Skin of body (tissue), 2 donors: ENCODE data around the gene SPO11. TPM values are rescaled to one million over a fixed set of nuclear protein-coding genes. Genes with fewer than 3 reads are reported as not detected.

Source experiments
- DNase-seq: peaks from one replicate; lab custom pipeline; 2025; lab: John Stamatoyannopoulos, UW
- total RNA-seq: library from RNA; depleted of rRNA; stranded (reverse); fragments of >200 nt; gene quantifications from one replicate; pipeline ENCODE4 v1.2.3, GENCODE V29; 2014

SPO11 gene, protein sequence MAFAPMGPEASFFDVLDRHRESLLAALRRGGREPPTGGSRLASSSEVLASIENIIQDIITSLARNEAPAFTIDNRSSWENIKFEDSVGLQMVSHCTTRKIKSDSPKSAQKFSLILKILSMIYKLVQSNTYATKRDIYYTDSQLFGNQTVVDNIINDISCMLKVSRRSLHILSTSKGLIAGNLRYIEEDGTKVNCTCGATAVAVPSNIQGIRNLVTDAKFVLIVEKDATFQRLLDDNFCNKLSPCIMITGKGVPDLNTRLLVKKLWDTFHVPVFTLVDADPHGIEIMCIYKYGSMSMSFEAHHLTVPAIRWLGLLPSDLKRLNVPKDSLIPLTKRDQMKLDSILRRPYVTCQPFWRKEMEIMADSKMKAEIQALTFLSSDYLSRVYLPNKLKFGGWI
- total RNA-seq: not detected

DNA sequence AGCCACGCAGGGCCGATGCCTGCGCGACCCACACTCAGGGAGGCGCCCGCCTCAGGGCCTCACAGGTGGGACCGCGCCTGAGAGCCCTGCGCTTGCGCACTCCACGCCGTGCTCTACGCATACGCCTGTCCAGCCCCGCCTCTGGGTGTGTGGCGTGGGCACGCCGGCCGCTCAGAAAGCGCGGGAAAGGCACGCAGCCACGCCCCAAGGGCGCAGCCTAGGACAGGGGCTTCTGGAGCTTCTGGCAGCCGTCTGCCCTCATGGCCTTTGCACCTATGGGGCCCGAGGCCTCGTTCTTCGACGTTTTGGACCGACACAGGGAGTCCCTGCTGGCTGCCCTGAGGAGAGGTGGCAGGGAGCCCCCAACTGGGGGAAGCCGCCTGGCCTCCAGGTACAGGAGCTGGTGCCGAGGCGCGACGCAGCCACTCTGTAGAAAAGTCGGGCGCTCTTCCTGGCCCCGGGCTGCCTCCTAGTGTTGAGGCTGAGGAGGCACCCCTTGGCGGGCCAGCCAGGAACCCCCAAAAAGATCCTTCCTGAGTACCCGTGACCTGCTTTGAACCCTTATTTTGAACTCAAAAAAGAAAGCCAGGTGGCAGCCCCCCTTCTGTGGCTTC is at the start of gene SPO11:
Gene SPO11, plus strand, starts transcription at position 196 of the 614 bp plus-strand sequence. Its CDS starts 65 bp downstream, at position 261.
- DNase-seq: no peak

DNA sequence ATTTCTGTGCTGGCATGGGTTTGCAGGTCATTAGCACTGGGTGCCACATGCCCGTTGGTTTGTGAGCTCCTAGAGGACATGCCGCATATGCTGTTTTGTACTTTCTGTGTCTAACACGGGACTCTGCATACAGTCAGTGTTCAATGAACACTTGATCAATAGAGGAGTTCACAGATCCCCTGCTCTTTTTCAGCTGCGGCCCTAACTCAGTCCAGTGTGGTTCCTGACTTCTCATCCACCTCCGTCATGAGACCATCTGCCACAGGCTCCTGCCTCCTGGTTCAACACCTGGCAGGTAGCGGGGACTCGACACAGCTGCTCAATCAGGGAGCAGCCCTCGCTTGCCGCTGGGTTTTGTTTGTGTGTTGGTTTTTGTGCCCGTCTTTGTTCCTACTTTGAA is 49.4 kb upstream of the SPO11 start:
- no peak for DNase-seq

DNA sequence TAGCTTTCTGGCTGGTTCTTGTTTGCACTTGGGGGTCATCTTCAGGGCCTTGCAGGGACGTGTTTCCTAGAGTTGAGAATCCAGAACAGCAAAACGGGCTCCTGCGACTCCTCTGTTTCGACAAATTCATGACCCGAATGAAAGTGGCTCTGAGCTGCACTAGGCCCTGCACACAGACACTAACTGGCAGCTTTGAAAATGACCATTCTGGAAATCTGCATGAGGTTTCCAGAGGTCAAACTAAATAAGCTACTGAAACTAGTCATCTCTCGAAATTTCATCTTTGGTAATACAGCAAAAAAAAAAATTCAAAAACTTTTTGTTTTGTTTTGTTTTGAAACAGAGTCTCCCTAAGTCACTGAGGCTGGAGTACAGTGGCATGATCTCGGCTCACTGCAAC is 47.7 kb upstream of the SPO11 start:
- no peak for DNase-seq

DNA sequence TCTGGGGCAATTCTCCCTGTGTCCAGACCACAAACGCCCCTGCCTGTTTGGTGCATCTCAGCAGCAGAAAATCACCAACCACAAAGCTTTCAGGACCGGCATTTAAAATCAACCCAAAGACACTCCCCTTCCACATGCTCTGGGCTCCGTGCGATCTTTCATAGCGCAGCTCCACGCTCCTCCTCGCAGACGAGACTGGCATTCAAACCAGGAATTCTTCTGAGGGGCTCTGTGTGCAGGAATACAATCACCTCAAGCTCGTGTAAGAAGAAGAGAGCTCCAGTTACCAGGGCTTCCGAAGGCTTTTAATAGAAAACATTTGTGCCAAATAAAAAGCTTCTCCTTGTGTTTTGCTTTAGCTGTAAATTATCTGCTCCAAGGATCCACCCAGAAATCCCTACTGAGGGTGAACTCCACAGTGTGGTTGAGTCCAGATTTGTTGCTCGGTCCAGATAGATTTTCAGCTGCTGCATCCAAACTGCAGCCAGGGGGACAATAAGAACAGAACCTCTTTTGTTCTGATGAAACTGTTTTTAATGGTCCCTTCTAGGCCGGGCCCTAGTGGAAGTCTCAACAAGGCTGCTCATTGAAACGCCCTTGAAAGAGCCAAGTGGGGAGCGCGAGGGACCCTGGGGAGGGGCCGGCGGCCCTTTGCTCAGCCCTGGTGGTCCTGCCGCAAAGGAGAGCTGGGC is 46.8 kb upstream of the SPO11 start:
- DNase-seq: peak; percentile 69

DNA sequence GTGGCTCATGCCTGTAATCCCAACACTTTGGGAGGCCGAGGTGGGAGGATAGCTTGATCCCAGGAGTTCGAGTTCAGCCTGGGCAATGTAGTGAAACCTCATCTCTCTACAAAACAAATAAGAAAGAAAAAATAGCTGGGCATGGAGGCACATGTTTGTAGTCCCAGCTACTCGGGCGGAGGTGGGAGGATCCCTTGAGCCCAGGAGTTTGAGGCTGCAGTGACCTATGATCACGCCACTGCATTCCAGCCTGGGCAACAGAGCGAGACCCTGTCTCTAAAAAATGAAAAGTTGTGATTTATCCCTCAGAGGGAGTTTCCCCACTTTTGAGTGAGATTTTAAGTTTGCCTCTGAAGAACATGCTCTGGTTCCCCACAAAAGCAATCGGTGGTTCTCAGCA is 45.7 kb upstream of the SPO11 start:
- no peak for DNase-seq

DNA sequence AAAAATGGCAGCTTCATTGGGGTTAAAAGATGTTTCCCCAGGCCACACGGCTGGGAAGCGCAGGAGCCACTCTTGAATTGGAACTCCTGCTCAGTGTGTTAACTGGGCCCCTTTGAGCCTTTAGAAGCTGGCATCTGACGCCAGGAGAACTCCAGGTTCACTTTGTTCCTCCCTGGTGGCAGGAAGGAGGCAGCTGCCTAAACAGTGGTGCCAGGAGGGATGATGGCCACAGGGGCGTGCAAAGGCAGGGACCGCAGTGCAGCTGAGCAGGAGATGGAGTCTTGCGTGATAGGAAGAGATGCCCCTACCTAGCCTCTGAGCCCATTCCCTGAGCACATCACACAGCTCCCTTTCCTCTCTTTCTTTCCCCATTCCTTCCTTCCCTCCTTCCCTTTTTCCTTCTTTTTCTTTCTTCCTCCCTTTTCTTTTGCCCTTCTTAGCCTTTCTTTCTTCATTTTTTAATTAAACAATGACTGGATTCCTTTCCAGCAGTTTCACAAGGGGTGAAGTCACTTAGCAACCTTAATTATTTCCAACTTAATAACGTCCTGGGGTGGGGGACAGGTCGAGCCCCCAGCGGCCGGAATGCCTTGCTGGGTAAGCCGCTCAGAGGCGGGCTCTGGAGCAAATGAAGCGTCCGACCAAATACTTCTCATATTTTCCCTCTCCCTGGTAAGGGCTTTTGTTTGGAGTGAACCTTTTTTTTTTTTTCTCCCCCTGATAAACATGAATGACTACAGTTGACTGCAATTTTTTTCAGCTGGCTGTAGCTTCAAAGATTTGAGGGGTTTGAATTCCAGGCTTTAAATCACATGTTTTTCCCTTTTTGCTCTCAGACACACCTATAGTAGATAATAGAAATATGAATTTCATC is 42.4 kb upstream of the SPO11 start:
- no peak for DNase-seq

DNA sequence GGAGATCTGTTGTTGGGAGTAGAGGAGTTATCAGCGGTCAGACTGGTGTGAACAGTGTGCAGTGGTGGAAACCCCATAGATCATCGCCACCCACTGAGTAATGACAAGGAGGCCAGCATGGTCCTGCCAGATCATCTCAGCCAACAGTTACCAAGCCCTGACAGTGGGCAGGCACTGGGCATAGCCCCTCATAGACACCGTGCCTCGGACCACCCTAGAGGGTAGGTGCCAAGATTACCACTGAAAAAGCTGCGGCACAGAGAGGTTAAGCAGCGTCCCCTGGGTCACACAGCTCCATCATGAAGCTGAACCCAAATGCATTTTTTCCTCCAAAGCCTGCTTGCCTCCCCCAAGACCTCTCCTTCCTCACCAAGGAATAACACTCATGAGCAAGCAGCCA is 41.7 kb upstream of the SPO11 start:
- DNase-seq: no peak

DNA sequence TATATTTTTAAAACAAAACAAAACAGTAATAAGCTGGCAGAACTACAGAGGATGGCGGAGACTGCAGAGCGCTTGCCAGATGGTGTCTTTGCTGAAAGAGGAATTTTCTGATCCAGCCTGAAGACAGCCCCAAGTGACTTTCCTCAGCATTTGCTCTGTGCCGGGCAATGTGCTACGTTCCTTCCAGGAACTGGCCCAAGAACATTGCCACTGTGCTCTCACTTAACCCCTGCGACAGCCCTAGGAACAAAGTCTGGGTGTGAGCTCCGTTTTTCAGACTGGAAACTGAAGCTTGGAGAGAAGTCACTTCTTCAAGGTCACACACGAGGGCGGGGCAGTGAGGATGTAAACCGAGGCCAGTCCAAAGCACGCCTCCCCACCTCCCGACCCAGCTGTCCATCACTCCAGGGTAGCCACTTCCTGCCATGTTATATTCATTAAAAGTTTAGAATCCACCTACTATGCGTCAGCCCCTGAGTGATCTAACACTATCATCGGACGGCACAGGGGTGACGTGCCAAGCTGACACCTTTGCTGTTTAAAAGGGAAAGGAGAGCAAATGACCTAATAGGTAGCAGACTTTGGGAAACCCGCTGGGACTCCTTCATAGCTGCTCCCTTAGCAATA is 40.8 kb upstream of the SPO11 start:
- DNase-seq: peak; percentile 25

DNA sequence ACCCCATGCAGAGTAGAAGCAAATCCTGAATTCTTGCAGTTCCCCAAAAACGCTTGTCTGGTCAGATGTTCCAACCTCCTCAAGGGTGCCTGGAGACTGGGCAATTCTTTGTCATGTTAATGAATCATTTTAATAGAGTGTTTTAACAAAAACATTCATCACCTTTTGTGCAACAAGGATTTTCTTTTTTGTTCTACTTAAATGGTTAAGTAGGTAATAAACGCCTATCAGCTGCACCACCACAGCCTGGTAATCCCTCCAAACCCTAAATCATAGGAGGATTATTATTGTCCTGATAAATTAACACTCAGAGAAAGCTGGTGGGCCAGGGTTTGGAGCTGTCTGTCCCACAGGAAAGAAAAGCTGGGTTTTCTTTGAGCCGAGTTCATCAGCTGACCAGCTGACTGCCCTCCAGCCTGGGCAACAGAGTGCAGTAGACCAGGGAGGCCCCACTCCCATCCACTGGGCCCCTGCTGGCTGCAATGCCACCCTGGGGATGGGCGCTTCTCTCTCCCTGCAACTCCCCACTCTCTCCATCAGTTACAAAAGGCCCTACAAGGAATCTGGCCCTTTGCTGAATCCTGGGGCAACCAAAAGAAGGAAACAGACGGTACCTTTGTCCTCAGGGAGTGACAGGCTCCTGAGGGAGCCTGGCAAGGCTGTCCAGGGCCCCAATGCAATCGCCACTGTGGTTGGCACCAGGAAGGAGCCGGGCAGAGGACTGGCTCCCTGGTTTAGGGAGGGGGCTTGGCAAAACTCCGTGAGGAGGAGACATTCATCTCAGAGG is 40.0 kb upstream of the SPO11 start:
- no peak for DNase-seq

DNA sequence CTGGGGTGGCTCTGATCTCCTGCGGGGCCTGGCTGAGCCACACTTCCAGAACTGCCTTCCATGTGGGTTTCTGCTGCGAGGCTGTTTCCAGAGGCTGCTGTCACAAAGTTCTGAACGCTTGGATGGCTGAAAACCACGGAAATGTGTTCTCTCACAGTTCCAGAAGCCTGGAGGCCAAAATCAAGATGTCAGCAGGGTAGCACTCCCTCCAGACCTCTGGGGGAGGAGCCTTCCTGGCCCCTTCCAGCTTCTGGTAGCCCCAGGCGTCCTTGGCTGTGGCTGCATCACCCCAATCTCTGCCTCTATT is 39.5 kb upstream of the SPO11 start:
- DNase-seq: no peak

DNA sequence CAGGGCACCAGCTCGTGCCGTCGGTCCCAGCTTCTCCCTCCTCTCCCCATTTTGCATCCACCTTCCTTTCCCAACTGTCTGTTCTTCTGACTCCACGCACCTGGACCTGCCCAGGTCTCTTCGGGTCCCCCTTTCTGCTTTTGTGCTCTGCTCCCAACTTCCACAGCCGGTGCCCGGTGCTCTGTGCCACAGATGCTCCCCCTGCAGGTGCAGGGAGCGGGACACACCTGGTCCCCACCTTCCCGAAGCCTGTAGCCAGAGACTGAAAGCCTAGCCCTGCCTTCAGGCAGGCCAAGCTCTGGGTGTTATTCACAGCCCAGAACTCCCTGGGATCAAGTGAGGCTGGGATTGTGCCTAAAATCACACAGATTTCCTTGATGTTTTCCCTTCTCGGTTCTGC is 38.6 kb upstream of the SPO11 start:
- no peak for DNase-seq

DNA sequence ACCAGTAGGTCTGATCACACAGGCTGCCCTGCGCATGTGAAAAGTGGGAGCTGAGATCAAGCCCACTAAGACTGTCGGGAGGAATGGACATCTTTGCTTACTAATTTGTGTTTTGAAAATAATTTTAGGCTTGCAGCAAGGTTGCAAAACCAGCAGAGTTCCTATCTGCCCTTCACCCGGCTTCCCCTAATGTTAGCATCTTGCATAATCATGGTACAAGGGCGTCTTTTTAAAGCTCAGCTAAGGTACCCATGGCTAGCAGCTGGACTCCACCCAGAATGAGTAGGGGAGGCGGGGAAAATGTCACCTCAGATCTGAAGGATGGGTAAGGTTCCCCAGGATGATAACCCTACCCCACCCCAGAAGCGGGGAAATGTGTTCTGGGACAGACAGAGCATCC is 37.9 kb upstream of the SPO11 start:
- DNase-seq: no peak

DNA sequence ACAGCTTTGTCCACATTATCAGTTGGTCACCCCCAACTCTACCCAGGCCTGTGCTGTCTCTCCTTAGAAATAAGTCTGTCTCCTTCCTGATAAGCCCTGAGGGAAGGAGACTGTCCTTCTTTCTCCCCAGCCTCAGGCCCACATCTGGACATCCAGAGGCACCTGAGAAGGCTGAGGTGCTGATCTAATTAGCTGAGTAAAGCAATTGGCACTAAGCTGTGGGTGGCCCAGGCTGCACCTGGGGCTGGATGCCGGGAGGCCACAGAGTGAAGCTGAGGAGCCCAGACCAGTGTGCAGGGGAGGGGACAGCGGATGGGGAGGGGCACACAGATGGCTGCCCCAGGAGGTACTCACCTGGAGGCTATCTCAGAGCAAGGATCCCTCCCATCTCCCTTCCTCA is 37.0 kb upstream of the SPO11 start:
- DNase-seq: no peak

DNA sequence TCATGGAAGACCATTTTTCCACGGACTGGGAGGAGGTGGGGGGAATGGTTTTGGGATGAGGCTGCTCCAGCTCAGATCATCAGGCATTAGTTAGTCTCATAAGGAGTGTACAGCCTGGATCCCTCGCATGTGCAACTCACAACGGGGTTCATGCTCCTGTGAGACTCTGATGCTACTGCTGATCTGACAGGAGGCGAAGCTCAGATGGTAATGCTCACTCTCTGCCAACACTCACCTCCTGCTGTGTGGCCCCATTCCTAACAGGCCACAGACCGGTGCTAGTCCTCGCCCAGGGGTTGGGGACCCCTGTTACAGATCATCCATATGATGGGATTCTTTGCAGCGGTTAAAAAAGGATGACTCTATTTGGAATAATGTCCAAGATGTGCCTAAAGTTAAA is 35.6 kb upstream of the SPO11 start:
- DNase-seq: no peak

DNA sequence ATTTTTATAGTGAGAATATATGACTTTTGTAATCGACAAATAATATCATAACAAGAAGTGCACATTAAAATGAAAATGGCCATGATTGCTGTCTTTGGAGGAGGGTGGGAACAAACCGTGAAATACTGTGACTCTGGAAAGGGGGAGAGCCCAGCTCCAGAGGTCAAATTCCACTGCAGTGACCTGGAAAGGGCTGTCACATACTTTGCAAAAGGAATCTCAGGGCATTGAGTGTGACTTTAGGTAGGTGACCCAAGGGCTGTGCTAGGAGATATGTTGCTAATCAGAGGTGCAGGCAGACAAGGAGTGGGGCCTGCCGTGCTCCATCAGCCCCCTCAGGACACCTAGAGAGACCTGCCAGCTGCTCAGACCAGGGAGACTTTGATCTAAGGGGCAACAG is 35.1 kb upstream of the SPO11 start:
- no peak for DNase-seq

DNA sequence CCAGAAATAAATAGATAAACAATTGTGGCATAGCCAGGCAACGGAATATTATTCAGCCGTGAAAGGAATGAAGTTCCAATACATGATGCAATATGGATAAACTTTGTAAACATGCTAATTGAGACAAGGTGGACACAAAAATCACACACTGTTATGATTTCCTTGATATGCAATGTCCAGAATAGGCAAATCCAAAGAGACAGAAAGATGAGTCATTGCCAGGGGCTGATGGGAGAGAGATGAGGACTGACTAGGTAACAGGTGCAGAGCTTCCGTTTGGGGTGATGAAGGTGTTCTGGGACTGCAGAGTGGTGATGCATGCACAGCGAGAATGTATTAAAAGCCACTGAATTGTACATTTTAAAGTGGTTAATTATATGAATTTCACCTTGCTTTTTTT is 31.1 kb upstream of the SPO11 start:
- DNase-seq: no peak

DNA sequence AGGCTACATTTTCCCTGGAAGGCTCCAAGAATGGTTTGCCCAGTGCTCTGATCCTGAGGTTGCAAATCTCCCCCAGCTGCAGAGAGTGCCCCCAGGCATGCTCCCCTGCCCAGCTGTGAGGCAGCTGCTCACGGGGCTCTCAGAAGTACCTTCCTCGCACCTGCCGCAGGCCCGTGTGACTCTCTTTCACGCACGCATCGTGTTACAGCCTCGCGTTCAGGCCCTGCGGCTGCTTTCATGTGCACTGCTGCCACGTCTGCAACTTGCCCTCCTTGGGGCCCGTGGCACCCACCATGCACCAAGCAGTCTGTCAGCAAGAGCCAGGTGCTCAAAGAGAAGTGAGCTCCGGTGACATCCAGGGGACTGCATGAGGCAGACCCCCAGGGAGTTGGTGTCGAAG is 28.6 kb upstream of the SPO11 start:
- no peak for DNase-seq

DNA sequence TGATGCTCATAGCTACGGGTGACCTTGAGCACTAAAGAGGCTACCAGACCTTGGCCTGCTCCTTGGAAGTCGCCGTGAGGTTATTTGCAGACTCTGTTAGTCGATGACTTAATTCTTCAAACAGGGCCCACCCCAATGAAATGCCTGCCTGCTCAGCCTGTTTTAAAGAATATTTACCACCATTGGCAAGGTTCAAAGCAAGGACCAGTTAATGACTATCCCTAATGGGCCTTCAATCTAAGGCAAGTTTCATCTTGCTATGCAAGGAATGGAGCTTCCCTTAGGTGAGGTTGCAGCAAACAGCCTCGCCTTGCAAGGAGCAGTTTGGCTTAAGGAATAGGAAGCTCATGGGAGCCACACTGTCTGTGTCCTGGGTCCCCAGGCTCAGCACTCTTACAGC is 22.9 kb upstream of the SPO11 start:
- DNase-seq: no peak

DNA sequence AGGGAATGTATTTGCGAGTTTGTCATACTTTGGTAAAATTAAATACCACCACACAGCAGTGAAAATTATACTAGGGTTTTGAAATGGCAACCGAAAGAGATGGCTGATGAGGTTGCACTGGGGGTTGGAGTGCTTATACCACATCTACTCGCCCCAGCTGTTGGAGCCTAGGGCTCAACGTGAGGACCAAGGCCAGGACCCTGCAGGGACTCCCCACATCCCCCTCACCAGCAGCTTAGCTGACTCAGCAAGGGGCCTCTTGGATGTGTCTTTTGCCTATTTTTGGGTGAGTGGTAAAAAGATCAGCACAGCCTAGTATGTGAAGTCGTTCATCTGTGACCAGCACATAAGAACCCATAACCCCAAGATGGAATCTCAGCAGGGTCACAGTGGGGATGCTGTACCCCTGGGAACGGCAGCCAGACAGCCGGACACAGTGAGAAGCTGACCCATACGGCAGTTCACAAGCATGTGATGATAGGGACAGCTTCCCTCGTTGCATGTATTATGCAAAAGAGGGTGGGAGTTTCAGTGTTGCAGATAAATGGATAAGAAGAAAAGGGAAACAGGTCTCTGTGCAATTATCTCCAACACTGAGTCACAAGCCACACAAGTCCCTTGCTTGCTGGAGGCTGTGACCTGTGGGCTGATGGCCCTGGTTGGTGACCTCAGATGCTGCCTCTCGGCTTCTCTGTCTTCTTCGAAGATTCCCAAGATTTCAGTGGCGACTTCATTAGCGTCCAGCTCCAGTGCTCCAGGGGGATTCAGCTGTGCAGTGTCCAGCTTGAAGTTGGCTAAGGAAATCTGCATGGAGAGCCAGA is 20.9 kb upstream of the SPO11 start:
- DNase-seq: no peak
